Subcutaneous adipose tissue (tissue), 4 donors: Measurements from ENCODE around the gene NANOGP8. TPM values are rescaled to one million over a fixed set of nuclear protein-coding genes. Genes with fewer than 3 reads are reported as not detected.
"Not testable (repeated sequence)": the region's sequence is repeated elsewhere in the genome, so short reads cannot be mapped to it uniquely, and the experiment has no call there.

Source experiments
- total RNA-seq, 4 donors: library from RNA; depleted of rRNA; stranded (reverse); fragments of >200 nt; gene quantifications; one replicate each; pipeline ENCODE4 v1.1.0, GENCODE V29; 2016
- TF ChIP-seq, protein P1 (sequence below): fragments of 450-650 bp; IDR thresholded peaks from one replicate; pipeline ENCODE4 v1.5.1; 2016; ENCODE audit warnings: low read depth, mild to moderate bottlenecking, control low read depth, antibody characterized with exemption, moderate library complexity

The NANOGP8 gene, protein sequence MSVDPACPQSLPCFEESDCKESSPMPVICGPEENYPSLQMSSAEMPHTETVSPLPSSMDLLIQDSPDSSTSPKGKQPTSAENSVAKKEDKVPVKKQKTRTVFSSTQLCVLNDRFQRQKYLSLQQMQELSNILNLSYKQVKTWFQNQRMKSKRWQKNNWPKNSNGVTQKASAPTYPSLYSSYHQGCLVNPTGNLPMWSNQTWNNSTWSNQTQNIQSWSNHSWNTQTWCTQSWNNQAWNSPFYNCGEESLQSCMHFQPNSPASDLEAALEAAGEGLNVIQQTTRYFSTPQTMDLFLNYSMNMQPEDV
- total RNA-seq = 1 to 10 TPM in 1 of 4 donors, under 1 TPM in 1, not detected in 2; 0.66 to 2.3 TPM

DNA sequence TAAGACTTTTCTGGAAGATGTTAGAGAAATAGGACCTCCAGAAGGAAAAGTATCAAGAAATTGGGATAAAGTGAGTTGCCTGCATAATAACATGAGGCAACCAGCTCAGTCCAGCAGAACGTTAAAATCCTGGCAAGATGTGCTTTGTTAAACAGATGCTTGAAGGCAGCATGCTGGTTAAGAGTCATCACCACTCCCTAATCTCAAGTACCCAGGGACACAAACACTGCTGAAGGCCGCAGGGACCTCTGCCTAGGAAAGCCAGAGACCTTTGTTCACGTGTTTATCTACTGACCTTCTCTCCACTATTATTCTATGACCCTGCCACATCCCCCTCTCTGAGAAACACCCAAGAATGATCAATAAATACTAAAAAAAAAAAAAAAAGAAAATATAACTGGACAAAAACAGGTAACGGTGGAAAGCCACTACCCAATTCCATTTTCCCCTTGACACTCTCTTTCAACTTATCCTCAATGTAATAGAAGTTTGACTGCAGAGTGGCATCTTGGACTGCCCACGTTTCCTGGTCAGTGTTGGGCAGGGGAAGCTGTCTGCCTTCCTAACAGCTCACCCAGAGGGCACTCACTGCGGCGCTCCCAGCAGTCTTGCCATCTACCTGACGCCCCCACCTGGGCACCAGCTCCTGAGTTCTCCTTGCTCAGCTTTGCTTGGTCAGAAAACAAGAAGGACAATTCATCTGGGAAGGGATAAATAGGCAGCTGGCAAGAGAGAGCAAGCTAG, at the start of gene NANOGP8:
TSS of gene NANOGP8 (minus strand) at position 120 of the 744 bp plus-strand sequence. CDS start 185 bp downstream, outside the sequence.
- TF ChIP-seq, protein P1, sequence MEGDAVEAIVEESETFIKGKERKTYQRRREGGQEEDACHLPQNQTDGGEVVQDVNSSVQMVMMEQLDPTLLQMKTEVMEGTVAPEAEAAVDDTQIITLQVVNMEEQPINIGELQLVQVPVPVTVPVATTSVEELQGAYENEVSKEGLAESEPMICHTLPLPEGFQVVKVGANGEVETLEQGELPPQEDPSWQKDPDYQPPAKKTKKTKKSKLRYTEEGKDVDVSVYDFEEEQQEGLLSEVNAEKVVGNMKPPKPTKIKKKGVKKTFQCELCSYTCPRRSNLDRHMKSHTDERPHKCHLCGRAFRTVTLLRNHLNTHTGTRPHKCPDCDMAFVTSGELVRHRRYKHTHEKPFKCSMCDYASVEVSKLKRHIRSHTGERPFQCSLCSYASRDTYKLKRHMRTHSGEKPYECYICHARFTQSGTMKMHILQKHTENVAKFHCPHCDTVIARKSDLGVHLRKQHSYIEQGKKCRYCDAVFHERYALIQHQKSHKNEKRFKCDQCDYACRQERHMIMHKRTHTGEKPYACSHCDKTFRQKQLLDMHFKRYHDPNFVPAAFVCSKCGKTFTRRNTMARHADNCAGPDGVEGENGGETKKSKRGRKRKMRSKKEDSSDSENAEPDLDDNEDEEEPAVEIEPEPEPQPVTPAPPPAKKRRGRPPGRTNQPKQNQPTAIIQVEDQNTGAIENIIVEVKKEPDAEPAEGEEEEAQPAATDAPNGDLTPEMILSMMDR = not testable (repeated sequence)

DNA sequence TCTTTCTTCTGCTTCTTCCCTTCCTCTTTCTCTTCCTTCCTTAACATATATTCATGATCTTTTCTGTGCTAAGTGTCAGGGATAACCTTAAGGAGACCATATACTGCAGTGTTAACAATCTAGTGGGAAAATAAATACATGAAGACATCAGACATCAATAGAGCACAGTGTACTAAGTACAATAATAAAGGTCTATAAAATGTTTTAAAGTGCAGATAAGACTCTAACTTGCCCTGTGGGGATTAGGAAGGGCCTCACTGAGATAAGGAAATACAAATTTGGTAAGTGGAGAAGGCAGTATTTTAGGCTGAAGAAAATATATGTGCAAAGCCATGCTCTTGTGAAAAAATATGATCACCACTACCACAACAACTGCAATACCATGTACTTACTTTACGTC, 49.2 kb upstream of the NANOGP8 start:
- TF ChIP-seq, protein P1 = no peak

DNA sequence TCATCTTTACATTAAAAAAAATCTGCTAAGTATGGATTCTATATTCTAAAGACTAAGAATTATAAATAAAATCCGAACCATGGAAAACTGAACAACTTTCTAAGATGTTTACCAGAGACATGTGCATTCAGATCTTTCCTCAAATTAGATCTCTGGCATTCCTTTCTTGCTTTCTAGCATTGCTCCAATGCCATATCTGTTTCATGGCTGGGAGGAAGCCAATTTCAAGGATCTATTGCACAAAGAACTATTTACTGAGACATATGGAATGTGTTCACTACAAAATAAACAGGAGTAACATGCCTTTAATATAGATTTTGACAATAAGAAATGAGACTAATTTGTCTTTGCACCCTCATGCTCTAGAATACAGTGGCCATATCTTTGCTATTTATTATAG, 45.1 kb upstream of the NANOGP8 start:
- TF ChIP-seq, protein P1 = no peak

DNA sequence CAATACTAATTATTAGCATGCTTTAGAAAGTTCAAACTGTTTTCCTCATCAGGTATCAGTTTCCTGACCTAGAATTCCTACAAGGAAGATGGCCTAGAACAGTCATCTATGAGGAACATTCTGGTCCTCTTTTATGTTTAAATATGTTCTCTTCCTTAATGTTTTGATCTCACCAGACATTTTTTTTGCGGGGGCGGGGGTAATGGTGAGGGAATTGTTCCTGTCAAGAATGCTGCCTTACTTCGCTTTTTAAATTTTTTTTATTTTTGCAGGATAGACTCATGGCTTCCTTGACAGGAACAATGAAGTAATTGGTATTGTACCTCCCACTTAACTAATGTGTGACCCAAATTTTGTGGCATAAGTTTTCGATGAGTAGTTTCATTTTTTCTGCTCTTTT, 44.3 kb upstream of the NANOGP8 start:
- TF ChIP-seq, protein P1 = no peak

DNA sequence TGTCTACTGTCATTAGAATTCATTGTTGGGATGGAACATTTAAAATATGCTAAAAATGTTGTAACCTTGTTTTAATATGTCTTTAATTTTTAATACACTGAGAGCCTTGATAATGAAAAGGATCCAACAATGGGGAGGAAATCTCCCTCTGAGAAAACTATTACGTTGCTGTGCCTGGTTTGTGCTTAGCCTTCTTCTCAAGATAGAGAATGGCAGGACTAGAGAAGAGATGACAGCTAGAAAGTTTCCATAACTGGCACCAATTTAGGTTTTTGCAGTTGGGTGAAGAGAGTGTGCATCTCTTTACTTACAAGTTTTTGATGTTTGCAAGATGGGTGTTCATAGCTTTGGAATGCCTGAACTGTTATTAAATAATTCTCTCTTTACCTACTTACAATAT, 42.6 kb upstream of the NANOGP8 start:
- TF ChIP-seq, protein P1 = no peak

DNA sequence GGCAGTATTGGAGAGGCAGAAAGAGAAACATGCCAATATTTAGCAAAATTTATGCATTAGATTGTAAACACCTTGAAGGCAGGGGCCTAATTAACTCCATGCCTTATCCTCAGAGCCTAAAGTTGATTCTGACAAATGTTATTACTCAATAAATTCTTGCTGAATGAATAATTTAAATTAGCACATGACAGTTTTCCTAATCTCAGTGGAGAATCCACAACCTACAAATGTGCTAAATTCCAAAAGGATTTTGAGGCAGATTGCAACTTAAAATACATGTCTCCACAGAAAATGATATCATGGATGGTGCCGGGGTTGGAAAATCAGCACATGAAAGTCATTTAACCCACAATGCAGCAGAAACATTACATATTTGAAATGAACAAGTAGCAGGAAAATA, 41.1 kb upstream of the NANOGP8 start:
- TF ChIP-seq, protein P1 = no peak

DNA sequence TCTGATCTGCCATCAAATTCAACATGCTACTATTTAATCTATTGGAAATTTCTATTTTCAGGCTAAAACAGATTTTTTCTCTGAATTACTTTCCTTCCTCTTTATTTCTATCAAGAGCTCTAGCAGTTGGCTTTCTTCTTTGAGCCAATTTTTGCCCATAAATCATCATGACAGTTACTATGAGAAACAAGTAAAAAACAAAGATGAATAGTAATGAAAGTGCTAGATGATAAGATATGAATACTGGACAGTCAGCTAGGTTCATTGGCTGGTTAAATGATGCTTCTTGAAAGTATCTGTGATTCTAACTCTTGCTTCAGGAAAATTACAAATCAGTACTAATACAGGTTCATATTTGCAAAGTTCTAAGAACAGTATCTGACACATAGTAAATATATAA, 38.6 kb upstream of the NANOGP8 start:
- TF ChIP-seq, protein P1 = no peak
